ENCODE measurements around the gene CDX1. TPM values are rescaled to one million over a fixed set of nuclear protein-coding genes. Genes with fewer than 3 reads are reported as not detected.

CDX1 gene
- total RNA-seq, result 0.71 and 1.0 TPM in 2 replicates
- long read RNA-seq, partial matches to known transcripts, result 0 of 7 reads
- long read RNA-seq, other reads (novel, unspliced or antisense), result 7 of 7 reads

DNA sequence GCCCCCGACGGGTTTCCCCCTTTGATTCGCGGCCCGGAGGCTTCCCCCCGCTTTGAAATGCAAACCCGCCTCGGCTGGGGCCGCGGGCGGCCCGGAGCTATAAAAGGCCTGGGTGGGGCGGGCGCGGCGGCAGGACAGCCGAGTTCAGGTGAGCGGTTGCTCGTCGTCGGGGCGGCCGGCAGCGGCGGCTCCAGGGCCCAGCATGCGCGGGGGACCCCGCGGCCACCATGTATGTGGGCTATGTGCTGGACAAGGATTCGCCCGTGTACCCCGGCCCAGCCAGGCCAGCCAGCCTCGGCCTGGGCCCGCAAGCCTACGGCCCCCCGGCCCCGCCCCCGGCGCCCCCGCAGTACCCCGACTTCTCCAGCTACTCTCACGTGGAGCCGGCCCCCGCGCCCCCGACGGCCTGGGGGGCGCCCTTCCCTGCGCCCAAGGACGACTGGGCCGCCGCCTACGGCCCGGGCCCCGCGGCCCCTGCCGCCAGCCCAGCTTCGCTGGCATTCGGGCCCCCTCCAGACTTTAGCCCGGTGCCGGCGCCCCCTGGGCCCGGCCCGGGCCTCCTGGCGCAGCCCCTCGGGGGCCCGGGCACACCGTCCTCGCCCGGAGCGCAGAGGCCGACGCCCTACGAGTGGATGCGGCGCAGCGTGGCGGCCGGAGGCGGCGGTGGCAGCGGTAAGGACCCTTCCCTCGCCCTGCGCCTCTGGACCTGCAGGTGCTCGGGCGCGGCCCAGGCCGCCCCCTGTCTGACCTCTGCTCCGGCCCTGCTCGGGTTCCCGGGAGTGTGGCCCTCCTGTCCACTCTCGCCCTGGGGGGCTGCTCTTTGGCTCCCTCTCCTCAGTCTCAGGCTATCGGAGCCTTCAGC lies at the start of gene CDX1:
Gene CDX1, plus strand, starts transcription at position 129 of the 862 bp plus-strand sequence. Its CDS starts 99 bp downstream, at position 228.
- peaks cover 23% of the 10 kb centered on the region for H3K4me1 Mint-ChIP-seq (ENCODE audit: unreplicated experiment)
- peaks cover 16% of the 10 kb centered on the region for H3K27me3 Mint-ChIP-seq (ENCODE audit: unreplicated experiment)
- TF ChIP-seq CTCF (IDR thresholded peaks at IDR 0.05), result no peak
- H3K27ac Mint-ChIP-seq (ENCODE audit: unreplicated experiment), result no peak within 1 kb of the TSS
- no peaks in the 10 kb centered on the region for H3K36me3 Mint-ChIP-seq (ENCODE audit: unreplicated experiment)
- DNase-seq (ENCODE audit: extremely low spot score, unreplicated experiment), result no peak
- H3K4me3 Mint-ChIP-seq (ENCODE audit: unreplicated experiment), result no peak within 1 kb of the TSS
- no peaks in the 10 kb centered on the region for H3K9me3 Mint-ChIP-seq (ENCODE audit: unreplicated experiment)

DNA sequence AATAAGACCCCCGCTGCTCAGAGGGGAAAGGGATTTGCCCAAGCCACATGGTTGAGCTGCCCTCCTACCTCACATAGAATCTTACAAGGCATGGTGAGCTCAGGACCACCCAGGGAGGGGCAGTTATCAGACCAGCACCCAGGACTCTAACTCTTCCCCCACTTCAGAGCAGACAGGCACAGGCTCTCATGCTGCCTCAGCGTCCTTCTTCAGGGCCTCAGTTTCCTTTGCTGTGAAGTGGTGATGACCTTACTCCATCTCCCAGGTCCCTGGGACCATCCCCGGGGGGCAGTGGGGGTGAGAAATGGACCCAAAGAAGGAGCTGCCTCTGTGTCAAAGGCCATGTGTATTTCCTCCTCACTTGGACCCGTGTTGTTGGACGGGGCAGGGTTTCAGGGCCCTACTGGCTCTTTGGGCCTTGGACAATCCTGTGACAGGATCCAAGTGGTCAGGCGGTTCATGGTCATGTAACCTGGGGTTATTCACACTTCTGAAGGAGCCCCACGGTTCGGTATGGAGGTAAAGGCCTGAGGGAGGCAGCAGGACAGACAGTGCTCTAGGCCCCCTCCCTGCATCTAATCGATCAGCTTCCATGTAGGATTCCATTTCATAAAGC lies 48.5 kb upstream of the CDX1 start:
- Mint-ChIP-seq H3K4me1 (ENCODE audit: unreplicated experiment) (peaks cover 65% of the 10 kb centered on the region), H3K27me3 (ENCODE audit: unreplicated experiment) (no peaks in the 10 kb centered on the region), H3K36me3 (ENCODE audit: unreplicated experiment) (peaks cover 63% of the 10 kb centered on the region), H3K4me3 (ENCODE audit: unreplicated experiment) (no peak overlapping the region), H3K9me3 (ENCODE audit: unreplicated experiment) (no peaks in the 10 kb centered on the region), H3K27ac (ENCODE audit: unreplicated experiment) (peak overlapping the region; percentile 31)
- no peak for TF ChIP-seq CTCF (IDR thresholded peaks at IDR 0.05)
- DNase-seq (ENCODE audit: extremely low spot score, unreplicated experiment), result peak; percentile 73

DNA sequence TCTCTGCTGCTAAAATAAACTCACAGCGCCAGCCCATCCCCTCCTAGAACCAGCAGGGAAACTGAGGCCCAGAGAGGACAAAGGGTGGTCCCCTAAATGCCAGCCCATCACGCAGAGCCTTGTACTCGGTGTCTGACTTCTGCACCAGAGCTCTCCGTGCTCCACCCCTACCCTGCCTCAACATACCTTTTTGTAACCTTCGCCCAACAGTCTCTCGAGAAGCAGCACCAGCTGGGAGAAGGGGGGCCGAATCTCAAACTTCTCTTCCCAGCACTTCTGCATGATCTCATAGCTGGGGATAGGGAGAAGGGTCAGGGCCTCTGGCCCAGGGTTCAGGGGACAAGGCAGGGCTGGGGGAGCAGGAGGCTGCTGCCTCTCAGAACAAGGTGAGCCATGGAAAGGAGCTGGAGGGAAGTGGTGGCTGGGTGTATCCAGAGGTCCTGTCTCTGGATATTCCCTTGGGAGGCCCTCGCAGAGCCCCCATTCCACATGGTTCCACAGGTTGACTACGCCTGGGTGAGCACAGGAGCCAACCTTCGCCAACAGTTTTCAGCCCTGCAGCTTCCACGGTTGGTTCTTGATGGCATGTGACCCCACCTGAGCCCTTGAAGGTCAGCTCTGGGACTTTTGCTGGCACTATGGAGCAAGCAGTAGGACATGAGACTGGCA lies 47.9 kb upstream of the CDX1 start:
- no peaks in the 10 kb centered on the region for H3K9me3 Mint-ChIP-seq (ENCODE audit: unreplicated experiment)
- H3K27ac Mint-ChIP-seq (ENCODE audit: unreplicated experiment), result peak overlapping the region; percentile 59
- peaks cover 59% of the 10 kb centered on the region for H3K4me1 Mint-ChIP-seq (ENCODE audit: unreplicated experiment)
- no peak overlapping the region for H3K4me3 Mint-ChIP-seq (ENCODE audit: unreplicated experiment)
- peaks cover 65% of the 10 kb centered on the region for H3K36me3 Mint-ChIP-seq (ENCODE audit: unreplicated experiment)
- no peaks in the 10 kb centered on the region for H3K27me3 Mint-ChIP-seq (ENCODE audit: unreplicated experiment)
- no peak for TF ChIP-seq CTCF (IDR thresholded peaks at IDR 0.05)
- peak; percentile 64 for DNase-seq (ENCODE audit: extremely low spot score, unreplicated experiment)

DNA sequence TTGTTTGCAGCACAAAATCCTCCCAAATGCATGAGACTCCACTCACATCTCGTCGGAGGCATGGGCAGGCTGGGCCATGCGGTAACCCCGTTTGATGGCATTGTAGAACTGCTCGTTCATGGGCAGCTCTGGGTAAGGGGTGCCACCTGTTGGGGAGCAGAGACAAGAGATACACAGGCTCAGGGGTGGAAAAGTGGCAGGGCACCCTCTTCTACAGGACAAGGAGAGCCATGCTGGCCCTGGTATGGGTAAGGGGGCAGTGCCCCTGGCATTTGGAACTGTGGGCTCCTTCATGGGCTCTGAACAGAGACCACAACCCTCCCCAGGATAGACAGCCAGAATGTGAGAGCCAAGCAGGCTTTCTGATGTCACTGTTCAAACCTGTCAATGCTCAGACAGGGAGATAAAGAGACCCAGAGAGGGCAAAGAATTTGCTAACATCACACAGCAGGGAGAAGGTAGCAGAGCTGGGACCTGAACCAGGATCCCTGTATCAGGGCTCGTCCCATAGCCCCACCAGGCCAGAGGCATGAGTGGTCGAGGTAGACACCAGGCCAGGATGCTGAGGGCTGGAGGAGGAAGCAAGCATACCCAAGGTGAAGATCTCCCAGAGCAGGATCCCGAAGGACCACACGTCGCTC lies 47.0 kb upstream of the CDX1 start:
- no peak overlapping the region for H3K4me3 Mint-ChIP-seq (ENCODE audit: unreplicated experiment)
- peaks cover 63% of the 10 kb centered on the region for H3K36me3 Mint-ChIP-seq (ENCODE audit: unreplicated experiment)
- no peaks in the 10 kb centered on the region for H3K9me3 Mint-ChIP-seq (ENCODE audit: unreplicated experiment)
- H3K4me1 Mint-ChIP-seq (ENCODE audit: unreplicated experiment), result peaks cover 51% of the 10 kb centered on the region
- no peak for TF ChIP-seq CTCF (IDR thresholded peaks at IDR 0.05)
- peak; percentile 66 for DNase-seq (ENCODE audit: extremely low spot score, unreplicated experiment)
- peak overlapping the region; percentile 59 for H3K27ac Mint-ChIP-seq (ENCODE audit: unreplicated experiment)
- no peaks in the 10 kb centered on the region for H3K27me3 Mint-ChIP-seq (ENCODE audit: unreplicated experiment)

All from osteocyte (in vitro differentiated cells).